ENCODE data around the gene PCDHGB4.
"Not testable (repeated sequence)": the region's sequence is repeated elsewhere in the genome, so short reads cannot be mapped to it uniquely, and the experiment has no call there.

Gene PCDHGB4

GRCh38 chr5:141397756-141398551, 10.5 kb downstream of the PCDHGB4 start, which contains the start of gene PCDHGB5:
Gene PCDHGB5, plus strand, starts transcription at chr5:141397947. Its CDS starts 181 bp downstream, at chr5:141398128.
- H3K4me3 ChIP-seq (ENCODE audit: low read depth, low read length) = peak within 1 kb of the TSS; percentile 41
- peak; percentile 65 for TF ChIP-seq CTCF (IDR thresholded peaks at IDR 0.05; ENCODE audit: borderline replicate concordance, insufficient read depth, low read depth, low read length)

DNA sequence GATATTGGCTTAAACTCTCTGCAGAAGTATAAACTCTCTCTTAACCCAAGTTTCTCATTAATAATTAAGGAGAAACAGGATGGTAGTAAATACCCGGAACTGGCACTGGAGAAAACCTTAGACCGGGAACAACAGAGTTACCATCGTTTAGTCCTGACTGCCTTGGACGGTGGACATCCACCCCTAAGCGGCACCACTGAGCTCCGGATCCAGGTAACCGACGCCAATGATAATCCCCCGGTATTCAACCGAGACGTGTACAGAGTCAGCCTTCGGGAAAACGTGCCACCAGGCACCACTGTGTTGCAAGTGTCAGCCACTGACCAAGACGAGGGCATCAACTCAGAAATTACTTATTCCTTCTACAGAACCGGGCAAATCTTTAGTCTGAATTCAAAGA, 11.1 kb downstream of the PCDHGB4 start:
- H3K4me3 ChIP-seq (ENCODE audit: low read depth, low read length) = no peak overlapping the region
- peak; percentile 23; the same call in 1 of the 2 replicates for TF ChIP-seq CTCF (IDR thresholded peaks at IDR 0.05; ENCODE audit: borderline replicate concordance, insufficient read depth, low read depth, low read length)

- H3K4me3 ChIP-seq (ENCODE audit: low read depth, low read length) = no peak overlapping the region
Observed at GRCh38 chr5:141399555-141400258, 12.2 kb downstream of the PCDHGB4 start.

GRCh38 chr5:141402553-141403243, 15.2 kb downstream of the PCDHGB4 start, which contains the start of gene PCDHGA9:
Gene PCDHGA9, plus strand, starts transcription at chr5:141402778. Its CDS starts 175 bp downstream, at chr5:141402953.
- no peak within 1 kb of the TSS for H3K4me3 ChIP-seq (ENCODE audit: low read depth, low read length)
- peak; percentile 36; the same call in 1 of the 2 replicates for TF ChIP-seq CTCF (IDR thresholded peaks at IDR 0.05; ENCODE audit: borderline replicate concordance, insufficient read depth, low read depth, low read length)

More at GRCh38 chr5:141399555-141400258, 12.2 kb downstream of the PCDHGB4 start:
- TF ChIP-seq CTCF (IDR thresholded peaks at IDR 0.05; ENCODE audit: borderline replicate concordance, insufficient read depth, low read depth, low read length) = no peak

GRCh38 chr5:141403387-141403786, 15.9 kb downstream of the PCDHGB4 start:
- H3K4me3 ChIP-seq (ENCODE audit: low read depth, low read length) = no peak overlapping the region
- no peak for TF ChIP-seq CTCF (IDR thresholded peaks at IDR 0.05; ENCODE audit: borderline replicate concordance, insufficient read depth, low read depth, low read length)

- peak; percentile 47; the same call in 1 of the 2 replicates for TF ChIP-seq CTCF (IDR thresholded peaks at IDR 0.05; ENCODE audit: borderline replicate concordance, insufficient read depth, low read depth, low read length)
- not testable (repeated sequence) for H3K4me3 ChIP-seq (ENCODE audit: low read depth, low read length)
Observed at GRCh38 chr5:141407790-141408505, 20.4 kb downstream of the PCDHGB4 start, which contains the start of gene PCDHGB6. Gene PCDHGB6, plus strand, starts transcription at chr5:141408021. Its CDS starts 182 bp downstream, at chr5:141408203.

Measured in GM12875 (cell line).